ENCODE data around the gene LDHD.

DNA sequence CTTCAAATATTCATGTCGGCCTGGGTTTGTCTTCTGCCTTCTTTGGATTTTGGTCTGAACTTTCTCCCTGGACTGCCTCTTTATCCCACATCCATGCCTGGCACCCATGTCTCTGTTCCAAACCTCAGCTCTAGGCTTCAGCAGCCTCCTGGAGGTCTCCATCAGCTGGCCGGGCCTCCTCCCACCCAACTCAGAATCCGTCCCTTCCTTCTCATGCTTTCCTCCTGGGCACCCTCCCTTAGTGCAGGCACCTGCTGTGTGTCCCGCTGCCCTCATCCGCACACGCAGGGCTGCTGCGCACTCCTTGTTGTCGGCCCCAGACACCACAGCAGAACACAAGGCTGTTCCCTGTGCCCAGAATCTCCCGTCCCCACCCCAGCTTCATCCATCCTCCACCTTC, 14.0 kb downstream of the LDHD start:
- TF ChIP-seq CTCF (IDR thresholded peaks at IDR 0.05; ENCODE audit: low read length) (no peak), EZH2 (IDR thresholded peaks at IDR 0.05; ENCODE audit: borderline replicate concordance, low read length) (no peak)

Data from OCI-LY1 (cell line).